T-helper 1 cell treated with Interleukin-12 subunit alpha and Interleukin-12 subunit beta and Interleukin-4 antibody, amounts not matched to agents 30 μg/mL and 1 μg/mL, for 36 hours (primary cell): ENCODE measurements around the gene NHEJ1.

Experiments used
- H3K27ac Mint-ChIP-seq: one replicate; pipeline ENCODE4 v1.8.0; 2021; ENCODE audit warnings: mild to moderate bottlenecking, mixed read lengths
- H3K27me3 Mint-ChIP-seq: one replicate; pipeline ENCODE4 v1.8.0; 2021; ENCODE audit warnings: low read depth, mixed read lengths
- H3K36me3 Mint-ChIP-seq: one replicate; pipeline ENCODE4 v1.8.0; 2021; ENCODE audit warnings: low read depth, mixed read lengths
- H3K4me1 Mint-ChIP-seq: one replicate; pipeline ENCODE4 v1.8.0; 2021; ENCODE audit warnings: low read depth, mixed read lengths
- H3K4me3 Mint-ChIP-seq: one replicate; pipeline ENCODE4 v1.8.0; 2021; ENCODE audit warnings: mild to moderate bottlenecking, moderate library complexity, mixed read lengths
- H3K9me3 Mint-ChIP-seq: one replicate; pipeline ENCODE4 v1.8.0; 2021; ENCODE audit warnings: mixed read lengths

NHEJ1 gene

DNA sequence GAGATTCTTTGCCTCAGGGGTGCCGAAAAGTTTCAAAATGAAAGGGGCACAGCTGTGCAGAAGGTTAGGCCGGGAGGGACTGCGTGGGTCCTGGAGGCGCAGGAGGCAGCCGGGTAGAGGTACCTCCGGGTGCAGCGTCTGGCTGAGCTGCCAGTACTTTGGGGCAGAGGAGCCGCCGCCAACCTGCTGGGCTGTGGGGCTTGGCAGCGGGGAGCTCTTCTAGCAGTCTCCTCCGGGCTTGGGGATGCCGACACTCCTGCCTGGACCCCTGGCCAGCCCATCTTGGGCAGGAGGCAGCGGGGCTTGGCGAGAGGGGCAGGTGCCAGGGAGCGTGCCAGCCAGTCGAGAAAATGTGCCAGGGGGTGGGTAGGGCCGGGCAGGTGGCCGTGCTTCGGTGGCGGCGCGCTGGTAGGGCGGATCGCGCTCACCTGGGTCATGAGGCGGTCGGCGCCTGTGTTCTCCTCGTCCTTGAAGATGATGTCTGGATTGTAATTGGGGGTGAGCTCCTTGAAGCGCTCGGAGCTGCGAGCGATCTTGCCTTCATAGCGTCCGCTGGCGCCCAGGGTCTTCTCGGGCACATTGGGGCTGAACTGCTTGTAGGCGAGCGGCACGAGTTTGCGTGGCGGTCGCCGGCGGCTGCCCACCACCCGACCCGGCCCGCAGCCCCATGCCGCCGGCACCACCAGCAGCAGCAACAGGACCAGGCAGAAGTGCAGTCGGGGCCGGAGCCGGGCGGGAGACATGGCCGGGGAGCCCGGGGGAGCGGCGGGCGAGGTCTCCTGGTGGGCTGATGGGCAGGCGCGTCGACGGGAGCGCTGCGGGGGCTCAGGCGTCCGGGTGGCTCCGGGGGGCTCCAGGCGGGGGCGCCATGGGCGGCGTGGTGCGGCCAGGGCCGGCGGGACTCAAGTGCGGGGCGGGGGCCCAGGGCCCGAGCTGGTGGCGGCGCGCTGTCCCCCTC lies 100.6 kb downstream of the NHEJ1 start:
- Mint-ChIP-seq H3K36me3 (no peaks in the 10 kb centered on the region), H3K4me3 (no peak overlapping the region), H3K27me3 (peaks cover 80% of the 10 kb centered on the region)

GRCh38 chr2:219059375-219059724 lies 101.3 kb downstream of the NHEJ1 start:
- Mint-ChIP-seq H3K4me3 (no peak overlapping the region), H3K27ac (no peak overlapping the region), H3K4me1 (peaks cover 8% of the 10 kb centered on the region), H3K9me3 (no peaks in the 10 kb centered on the region), H3K27me3 (peaks cover 73% of the 10 kb centered on the region), H3K36me3 (no peaks in the 10 kb centered on the region)

More for the DNA sequence above, 100.6 kb downstream of the NHEJ1 start:
- Mint-ChIP-seq H3K27ac (no peak overlapping the region), H3K9me3 (no peaks in the 10 kb centered on the region), H3K4me1 (peaks cover 8% of the 10 kb centered on the region)

GRCh38 chr2:219058541-219059374 lies 101.9 kb downstream of the NHEJ1 start:
- peaks cover 8% of the 10 kb centered on the region for H3K4me1 Mint-ChIP-seq
- no peak overlapping the region for H3K27ac Mint-ChIP-seq
- H3K27me3 Mint-ChIP-seq: peaks cover 67% of the 10 kb centered on the region
- H3K9me3 Mint-ChIP-seq: no peaks in the 10 kb centered on the region
- H3K4me3 Mint-ChIP-seq: no peak overlapping the region
- H3K36me3 Mint-ChIP-seq: no peaks in the 10 kb centered on the region

DNA sequence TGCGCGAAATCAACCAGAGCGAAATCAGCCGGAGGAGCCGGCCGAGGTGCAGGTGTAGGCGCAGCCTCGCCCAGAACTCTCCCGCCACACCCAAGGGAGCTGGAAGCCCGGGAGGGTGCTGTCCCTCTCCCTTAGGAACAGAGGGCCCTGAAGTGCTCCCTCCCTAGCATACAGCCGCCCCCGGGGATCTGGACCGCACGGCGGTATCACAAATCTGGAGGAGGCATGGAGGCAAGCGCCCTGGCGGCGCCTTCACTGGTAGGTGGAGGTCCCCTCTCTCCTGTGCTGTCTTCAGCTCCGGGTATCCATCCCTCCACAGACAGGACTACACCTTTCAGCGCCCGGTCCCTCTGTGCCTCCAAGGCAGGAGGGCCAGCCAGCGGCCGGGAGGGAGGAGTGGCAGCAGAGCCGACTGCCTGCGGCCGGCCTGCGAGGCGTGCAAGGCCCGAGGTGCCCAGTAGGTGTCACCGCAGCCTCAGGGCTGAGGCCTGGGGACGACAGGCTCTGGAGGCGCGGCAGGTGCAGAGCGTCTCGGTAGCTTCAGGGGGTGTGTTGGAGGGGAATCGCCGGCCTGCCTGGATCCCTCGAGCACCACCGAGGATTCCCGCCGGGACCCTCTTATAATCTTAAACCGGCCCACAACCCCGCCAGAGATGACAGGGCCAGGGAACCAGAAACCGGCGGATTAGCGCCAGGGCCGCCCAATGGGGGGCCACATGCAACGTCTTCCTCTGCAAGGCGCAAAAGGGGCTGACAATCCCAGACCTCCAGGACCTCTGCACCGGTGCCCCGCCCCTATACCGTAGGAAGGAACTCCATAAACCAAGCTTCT lies 102.7 kb downstream of the NHEJ1 start:
- peaks cover 59% of the 10 kb centered on the region for H3K27me3 Mint-ChIP-seq

DNA sequence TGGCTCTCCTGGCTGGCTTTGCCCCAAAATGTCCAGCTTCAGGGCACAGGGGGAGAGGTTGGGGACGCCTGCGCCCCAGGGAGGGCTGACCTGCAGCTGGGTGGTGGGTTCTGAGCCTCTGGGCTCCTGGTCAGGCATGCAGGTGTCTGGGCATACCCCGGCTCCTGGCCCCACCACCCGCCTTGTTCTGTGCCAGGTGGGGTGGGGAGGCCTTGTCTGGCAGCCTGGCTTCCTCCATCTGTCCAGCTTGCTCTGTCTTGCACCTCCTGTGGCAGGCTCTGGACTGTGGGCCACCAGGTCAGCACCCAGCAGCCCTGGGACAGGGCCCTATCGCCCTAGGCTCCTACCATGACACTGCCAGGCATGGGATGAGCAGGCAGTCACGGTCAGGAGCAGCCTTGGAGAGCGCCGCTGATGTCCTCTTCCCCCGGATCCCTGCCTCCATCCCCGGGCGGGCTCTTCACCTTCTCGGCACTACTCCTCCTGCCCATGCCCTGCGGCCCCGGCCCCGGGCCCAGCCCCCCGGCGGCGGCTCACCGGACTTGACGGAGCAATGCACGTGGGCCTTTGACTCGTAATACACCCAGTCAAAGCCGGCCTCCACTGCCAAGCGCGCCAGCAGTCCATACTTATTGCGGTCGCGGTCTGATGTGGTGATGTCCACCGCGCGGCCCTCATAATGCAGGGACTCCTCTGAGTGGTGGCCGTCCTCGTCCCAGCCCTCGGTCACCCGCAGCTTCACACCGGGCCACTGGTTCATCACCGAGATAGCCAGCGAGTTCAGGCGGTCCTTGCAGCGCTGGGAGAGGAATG lies 103.5 kb downstream of the NHEJ1 start:
- peaks cover 57% of the 10 kb centered on the region for H3K27me3 Mint-ChIP-seq
- H3K9me3 Mint-ChIP-seq: no peaks in the 10 kb centered on the region
- H3K4me3 Mint-ChIP-seq: no peak overlapping the region
- no peaks in the 10 kb centered on the region for H3K36me3 Mint-ChIP-seq
- H3K27ac Mint-ChIP-seq: no peak overlapping the region
- peaks cover 8% of the 10 kb centered on the region for H3K4me1 Mint-ChIP-seq

More for the DNA sequence above, 102.7 kb downstream of the NHEJ1 start:
- Mint-ChIP-seq H3K27ac (no peak overlapping the region), H3K36me3 (no peaks in the 10 kb centered on the region), H3K4me1 (peaks cover 8% of the 10 kb centered on the region), H3K4me3 (no peak overlapping the region), H3K9me3 (no peaks in the 10 kb centered on the region)

DNA sequence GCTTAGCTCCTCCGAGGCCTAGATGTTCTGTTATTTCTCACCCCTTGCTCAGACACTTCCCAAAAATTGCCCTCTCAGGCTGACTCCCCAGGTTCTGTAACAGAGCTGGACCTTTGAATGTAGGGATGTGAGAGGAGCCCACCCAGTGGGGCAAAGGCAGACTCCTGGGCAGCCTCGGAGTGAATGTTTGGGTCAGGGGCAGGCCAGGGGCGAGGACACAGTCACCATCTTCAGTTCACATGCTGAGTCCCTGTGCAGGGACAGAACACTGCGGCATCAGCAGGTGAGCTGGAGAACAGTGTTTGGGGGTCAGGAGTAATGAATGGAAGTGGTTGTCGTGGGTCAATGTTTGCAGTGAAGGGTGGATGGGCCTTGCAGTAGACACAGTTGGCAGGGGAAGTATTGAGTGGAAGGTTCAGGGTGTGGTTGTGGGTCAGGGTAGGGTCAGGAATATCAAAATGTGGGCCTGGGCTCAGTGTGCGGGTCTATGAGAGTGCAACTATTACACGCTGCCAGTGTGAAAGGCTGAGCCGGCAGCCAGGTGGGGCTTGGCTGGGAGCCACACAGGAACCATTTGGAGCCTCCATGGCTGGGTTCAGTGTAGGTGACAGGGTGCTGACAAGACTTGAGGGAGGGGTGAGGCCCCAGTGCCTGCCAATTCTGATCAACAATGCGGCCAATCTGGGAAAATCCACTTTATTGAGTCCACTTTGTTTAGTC lies 104.3 kb downstream of the NHEJ1 start:
- Mint-ChIP-seq H3K9me3 (no peaks in the 10 kb centered on the region), H3K4me1 (peaks cover 8% of the 10 kb centered on the region), H3K27ac (no peak overlapping the region), H3K36me3 (no peaks in the 10 kb centered on the region), H3K27me3 (peaks cover 49% of the 10 kb centered on the region), H3K4me3 (no peak overlapping the region)

DNA sequence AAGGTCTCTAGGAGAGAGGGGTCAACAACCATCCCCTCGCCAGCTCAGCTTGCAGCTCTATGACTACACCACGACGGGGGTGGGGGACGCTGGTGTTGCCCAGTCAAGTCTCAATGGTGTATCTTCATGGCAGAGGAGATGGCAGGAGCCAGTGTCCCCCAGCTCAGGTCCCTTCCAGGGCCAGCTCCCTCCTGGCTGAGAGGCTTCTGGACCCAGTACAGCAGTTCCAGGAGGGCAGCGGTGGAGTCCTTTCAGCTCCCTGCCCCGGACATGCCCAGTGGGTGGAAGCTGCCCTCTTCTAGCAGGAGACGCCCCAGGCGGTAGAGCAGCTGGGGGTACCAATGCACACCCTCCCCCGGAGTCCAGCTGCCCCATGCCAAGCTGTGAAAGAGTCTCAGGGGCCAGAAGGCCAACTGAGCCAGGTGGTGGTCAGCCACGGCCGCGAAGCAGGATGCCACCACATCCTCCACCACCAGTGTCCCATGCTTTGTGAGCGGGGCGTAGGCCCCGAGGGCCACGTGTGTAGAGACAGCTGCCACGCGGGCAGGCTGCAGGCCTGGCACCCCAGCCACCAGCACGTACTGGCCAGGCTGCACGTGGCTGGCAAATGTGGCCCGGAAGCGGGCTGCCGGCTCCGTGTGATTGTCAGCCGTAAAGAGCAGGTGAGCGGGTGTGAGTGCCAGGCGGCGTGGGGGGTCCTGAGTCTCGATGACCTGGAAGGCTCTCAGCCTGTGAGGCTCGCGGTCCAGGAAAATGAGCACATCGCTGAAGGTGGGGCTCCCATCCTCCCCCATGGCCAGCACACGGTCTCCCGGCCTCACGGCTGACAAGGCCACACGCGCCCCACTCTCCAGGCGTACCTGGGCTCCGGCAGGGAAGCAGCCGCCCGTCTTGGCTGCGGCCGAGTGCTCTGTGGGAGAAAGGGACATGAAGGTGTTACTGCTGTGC lies 105.4 kb downstream of the NHEJ1 start:
- Mint-ChIP-seq H3K27ac (no peak overlapping the region), H3K36me3 (no peaks in the 10 kb centered on the region), H3K27me3 (peaks cover 47% of the 10 kb centered on the region), H3K4me1 (peaks cover 8% of the 10 kb centered on the region), H3K4me3 (no peak overlapping the region), H3K9me3 (no peaks in the 10 kb centered on the region)

DNA sequence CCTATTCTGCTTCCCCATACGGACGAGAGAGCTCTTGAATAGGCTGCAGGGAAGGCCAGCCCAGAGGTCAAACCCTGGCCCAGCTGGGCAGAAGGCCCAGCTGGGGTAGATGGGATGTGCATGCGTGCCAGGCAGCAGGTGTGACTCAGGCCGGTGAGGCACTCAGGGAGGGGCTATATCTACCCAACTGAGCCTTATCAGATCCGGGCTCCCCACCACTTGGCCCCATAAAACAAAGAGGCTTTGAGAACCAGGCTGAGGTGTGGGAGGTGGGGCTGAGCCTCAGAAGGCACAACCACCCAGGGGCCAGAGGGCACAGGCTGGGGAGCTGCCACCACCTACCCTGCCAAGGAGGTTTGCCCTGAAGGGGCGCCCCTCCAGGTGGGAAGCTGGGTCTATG lies 111.3 kb downstream of the NHEJ1 start:
- H3K27me3 Mint-ChIP-seq: peaks cover 28% of the 10 kb centered on the region
- no peaks in the 10 kb centered on the region for H3K4me1 Mint-ChIP-seq
- no peaks in the 10 kb centered on the region for H3K9me3 Mint-ChIP-seq
- H3K36me3 Mint-ChIP-seq: no peaks in the 10 kb centered on the region
- no peak overlapping the region for H3K27ac Mint-ChIP-seq
- no peak overlapping the region for H3K4me3 Mint-ChIP-seq

- H3K4me1 Mint-ChIP-seq: peaks cover 5% of the 10 kb centered on the region
- no peaks in the 10 kb centered on the region for H3K9me3 Mint-ChIP-seq
- H3K4me3 Mint-ChIP-seq: no peak overlapping the region
- no peak overlapping the region for H3K27ac Mint-ChIP-seq
- peaks cover 48% of the 10 kb centered on the region for H3K27me3 Mint-ChIP-seq
- H3K36me3 Mint-ChIP-seq: no peaks in the 10 kb centered on the region
Measured at GRCh38 chr2:219045937-219046550, 114.6 kb downstream of the NHEJ1 start.

DNA sequence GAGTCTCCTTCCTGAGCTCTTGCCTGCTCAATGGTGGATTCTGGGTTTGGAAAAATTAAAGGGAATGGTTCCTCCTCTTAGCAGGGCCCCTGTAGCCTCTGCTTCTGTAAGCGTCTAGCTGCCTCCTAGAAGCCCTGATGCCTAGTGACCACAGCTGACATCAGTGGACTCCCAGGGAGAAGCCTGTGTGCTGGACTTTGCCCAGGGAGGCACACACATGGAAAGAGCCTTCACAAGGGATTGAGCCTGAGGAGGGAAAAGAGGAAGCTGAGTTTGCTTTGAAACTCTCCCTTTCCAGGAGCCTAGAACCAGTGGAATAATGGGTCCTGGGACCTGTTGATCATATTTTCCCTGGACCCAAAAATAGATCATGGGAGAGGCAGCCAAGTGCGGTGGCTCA lies 117.9 kb downstream of the NHEJ1 start:
- Mint-ChIP-seq H3K9me3 (no peaks in the 10 kb centered on the region), H3K36me3 (no peaks in the 10 kb centered on the region), H3K27me3 (peaks cover 54% of the 10 kb centered on the region), H3K4me1 (peaks cover 6% of the 10 kb centered on the region), H3K27ac (no peak overlapping the region), H3K4me3 (no peak overlapping the region)

DNA sequence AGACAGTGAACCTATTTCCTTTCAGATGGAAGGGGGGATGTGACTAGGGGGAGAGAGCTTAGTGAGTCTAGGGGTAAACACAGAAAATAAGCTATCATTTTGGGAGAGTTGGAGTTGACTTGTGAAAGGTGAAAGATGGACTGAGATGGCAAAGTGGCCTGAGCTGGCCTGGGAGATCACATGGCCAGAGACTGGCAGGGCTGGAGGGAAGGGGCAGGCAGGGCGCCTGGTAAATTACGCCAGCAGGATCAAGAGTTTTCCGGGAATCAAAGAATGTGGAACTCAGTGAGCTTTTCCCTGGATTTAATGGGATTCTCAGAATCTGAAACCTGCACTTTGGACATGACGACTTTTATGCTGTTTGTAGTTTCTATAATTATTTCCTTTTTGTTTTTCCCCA lies 118.5 kb downstream of the NHEJ1 start:
- peaks cover 6% of the 10 kb centered on the region for H3K4me1 Mint-ChIP-seq
- H3K27me3 Mint-ChIP-seq: peaks cover 59% of the 10 kb centered on the region
- H3K4me3 Mint-ChIP-seq: no peak overlapping the region
- H3K36me3 Mint-ChIP-seq: no peaks in the 10 kb centered on the region
- H3K9me3 Mint-ChIP-seq: no peaks in the 10 kb centered on the region
- H3K27ac Mint-ChIP-seq: no peak overlapping the region

GRCh38 chr2:219041252-219041651 lies 119.4 kb downstream of the NHEJ1 start, which contains the start of gene CFAP65:
TSS of gene CFAP65 (minus strand) at chr2:219041516. CDS start at chr2:219039048, 2,468 bp downstream.
- Mint-ChIP-seq H3K4me1 (peaks cover 6% of the 10 kb centered on the region), H3K27ac (no peak within 1 kb of the TSS), H3K4me3 (no peak within 1 kb of the TSS), H3K9me3 (no peaks in the 10 kb centered on the region), H3K36me3 (no peaks in the 10 kb centered on the region), H3K27me3 (peaks cover 57% of the 10 kb centered on the region)
